ENCODE measurements around the gene LUC7L3.

Gene LUC7L3

DNA sequence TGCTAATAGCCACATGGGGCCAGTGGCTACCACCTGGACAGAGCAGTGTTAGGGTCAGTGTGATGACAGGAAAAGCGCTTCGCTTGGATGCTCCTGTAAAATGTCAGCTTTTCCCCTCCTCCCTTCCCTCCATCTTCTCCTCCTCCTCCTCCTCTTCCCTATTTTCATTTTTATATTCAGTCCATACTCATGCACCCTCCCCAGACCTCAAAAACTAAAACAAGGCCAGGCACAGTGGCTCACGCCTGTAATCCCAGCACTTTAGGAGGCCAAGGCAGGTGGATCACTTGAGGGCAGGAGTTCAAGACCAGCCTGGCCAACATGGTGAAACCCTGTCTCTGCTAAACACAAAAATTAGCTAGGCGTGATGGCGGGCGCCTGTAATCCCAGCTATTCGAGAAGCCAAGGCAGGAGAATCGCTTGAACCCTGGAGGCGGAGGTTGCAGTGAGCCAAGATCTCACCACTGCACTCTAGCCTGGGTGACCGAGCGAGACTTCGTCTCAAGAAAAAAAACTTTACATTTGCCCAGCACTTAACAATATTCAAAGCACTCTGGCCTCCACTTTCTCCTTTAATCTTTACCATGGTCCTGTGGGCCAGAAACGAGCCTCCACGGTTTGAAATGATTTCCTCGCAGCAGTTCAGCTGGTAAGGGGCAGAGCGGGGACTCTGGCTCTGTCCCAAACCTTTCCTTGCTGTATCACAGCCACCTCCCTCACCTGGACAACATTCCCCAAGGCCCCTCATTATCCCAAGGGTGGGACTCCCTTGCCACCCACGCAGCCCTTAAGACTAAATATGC lies 33.5 kb upstream of the LUC7L3 start:
- no peak overlapping the region for H3K4me3 ChIP-seq (ENCODE audit: low read depth, low read length)
- no peak for DNase-seq (ENCODE audit: low read depth)

DNA sequence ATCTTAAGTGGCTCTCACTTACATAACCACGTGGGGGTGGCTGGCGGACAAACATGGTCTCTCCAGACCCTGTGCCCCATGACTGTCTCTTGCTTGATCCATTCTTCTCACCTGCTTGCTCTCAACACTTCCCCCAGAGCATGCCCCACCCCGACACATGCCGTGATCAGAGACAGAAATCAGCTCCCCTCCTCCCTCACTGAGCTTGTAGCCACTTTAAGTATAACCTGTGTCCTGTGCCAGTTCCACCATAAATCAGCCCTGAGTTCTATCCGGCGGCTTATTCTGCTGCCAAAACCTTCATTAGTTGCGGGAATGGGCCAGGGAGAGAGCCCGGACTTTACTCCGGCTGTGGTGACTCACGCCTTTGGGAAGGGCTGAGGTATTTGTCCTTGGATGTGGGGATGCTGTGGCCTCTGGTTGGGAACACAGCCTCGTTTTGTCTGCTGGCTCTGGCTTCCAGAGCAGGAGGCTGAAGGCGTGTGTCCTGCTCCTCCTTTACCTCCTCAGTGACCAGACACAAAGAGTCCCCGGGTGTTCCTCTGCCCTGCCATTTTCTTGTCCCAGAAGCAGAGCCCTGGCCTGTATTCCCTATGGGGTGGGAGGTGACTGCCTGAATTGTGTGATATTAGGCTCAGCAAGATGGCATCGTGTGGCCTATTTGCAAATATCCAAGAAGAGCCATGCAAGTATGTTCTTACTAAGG lies 32.8 kb upstream of the LUC7L3 start:
- H3K4me3 ChIP-seq (ENCODE audit: low read depth, low read length): no peak overlapping the region
- DNase-seq (ENCODE audit: low read depth): no peak

DNA sequence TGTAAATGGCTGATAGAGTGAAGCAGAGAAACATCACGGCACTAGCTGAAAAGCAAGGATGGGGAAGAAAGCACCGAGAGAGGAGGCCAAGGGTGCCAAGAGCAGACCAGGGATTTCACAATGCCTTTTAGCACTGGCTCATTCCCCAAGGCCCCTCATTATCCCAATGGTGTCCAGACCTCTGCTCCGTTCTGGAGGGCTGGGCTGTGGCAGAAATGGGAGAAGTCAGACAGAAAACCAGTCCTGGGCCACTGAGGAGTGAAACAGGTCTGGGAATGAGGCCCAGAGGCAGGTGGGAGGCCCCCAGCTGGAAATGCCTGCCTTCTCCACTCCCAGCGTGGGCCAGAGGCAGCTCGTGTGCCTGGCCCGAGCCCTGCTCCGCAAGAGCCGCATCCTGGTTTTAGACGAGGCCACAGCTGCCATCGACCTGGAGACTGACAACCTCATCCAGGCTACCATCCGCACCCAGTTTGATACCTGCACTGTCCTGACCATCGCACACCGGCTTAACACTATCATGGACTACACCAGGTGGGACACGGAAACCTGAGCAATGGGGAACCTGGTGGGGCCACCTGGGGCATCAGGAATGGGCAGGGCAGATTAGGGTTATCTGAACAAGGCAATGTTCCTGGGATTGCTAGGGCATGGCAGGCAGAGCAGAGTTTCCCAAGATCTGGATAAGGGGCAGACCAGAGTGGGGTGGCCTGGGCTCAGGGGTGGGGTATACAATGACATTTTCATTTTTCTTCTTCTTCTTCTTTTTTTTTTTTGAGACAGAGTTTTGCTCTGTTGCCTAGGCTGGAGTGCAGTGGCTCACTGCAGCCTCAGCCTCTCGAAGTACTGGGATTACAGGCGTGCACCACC lies 32.0 kb upstream of the LUC7L3 start:
- no peak for DNase-seq (ENCODE audit: low read depth)
- H3K4me3 ChIP-seq (ENCODE audit: low read depth, low read length): no peak overlapping the region

DNA sequence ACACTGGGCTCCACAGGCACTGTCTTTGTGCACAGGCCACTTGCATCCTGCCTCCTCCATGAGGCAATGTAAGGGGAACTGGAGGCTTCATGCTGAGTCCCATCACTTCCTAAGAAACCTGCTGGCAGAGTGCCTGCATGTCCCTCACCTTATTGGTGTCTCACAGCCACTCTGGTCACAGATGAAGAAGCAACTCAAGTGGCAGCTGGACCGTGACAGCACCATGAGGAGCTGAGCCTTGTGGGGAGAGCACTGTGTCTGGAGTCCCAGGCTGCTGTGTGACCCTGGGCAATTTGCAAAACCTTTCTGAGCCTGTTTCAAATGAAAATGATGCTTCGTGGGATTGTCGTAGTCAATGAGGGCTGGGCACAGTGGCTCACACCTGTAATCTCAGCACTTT lies 31.2 kb upstream of the LUC7L3 start:
- H3K4me3 ChIP-seq (ENCODE audit: low read depth, low read length): no peak overlapping the region
- no peak for DNase-seq (ENCODE audit: low read depth)

DNA sequence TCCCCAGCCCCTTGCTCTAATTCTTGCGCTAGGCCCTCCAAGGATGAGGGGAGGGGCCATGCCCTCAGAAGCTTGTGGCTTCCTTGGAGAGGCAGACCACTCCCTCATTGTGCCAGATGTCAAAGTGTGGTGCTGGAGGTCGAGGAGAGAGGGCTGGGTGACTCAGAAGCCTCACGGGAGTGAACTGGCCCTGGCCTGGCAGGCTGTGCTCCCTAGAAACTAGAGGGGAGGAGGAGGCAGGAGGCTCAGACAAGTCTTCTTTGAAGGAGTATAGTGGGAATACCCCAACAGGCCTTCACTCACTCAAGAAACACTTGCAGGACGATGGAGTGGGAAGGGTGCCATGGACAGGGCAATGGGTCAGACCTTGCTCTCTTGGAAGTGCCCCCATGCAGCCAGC lies 30.2 kb upstream of the LUC7L3 start:
- no peak for DNase-seq (ENCODE audit: low read depth)
- H3K4me3 ChIP-seq (ENCODE audit: low read depth, low read length): no peak overlapping the region

DNA sequence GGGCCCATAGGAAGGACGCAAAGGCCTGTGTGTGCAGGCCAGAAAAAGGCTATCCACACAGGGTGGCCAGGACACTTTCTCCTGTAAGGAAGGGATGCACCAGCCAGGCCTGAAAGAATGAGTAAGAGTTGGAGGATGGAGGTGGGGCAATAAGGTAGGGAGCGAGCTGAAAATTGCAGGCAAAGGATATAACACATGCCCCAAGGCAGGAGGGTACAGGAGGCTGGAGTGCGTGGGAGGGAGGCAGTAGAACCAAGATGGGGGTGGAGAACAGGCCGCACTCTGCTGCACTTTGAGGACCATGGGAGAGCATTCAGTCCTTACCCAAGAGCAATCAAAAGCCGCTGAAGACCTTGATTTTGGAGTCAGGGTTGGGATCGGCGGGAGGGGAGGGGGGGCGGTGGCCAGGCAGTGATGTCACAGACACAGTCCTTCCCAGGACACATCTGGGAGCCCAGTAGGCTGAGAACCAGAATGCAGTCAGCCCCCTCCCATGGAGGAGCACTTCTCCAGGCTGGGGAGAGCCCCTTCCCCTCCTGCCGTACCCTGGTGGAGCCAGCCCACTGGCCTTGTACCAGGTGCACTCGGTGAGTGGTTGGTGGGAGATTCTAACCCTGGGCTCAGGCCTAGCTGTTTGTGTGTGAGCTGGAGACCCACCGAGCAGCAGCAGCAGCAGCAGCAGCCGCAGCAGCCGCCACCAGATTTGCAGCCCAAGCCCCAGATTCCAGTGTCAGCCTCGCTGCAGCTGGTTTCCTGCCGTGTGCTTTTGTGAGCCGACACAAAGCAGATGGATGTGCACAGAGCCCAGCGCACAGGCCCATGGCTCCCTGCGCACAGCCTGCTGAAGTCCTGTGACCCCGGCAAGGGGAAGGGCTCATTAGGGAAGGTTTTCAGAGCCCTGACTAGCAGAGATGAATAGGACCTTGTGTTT lies 29.2 kb upstream of the LUC7L3 start:
- no peak overlapping the region for H3K4me3 ChIP-seq (ENCODE audit: low read depth, low read length)
- no peak for DNase-seq (ENCODE audit: low read depth)

DNA sequence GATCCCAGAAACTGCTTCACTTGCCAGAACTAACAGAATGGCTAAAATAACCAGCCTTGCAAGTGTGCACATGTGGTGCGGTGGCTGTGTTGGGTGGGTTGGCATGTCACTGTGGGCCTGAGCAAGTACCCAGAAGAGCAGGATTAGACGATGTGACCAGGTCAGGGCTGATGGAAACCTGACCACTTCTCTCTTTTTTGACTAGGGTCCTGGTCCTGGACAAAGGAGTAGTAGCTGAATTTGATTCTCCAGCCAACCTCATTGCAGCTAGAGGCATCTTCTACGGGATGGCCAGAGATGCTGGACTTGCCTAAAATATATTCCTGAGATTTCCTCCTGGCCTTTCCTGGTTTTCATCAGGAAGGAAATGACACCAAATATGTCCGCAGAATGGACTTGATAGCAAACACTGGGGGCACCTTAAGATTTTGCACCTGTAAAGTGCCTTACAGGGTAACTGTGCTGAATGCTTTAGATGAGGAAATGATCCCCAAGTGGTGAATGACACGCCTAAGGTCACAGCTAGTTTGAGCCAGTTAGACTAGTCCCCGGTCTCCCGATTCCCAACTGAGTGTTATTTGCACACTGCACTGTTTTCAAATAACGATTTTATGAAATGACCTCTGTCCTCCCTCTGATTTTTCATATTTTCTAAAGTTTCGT lies 28.4 kb upstream of the LUC7L3 start:
- H3K4me3 ChIP-seq (ENCODE audit: low read depth, low read length): no peak overlapping the region
- no peak for DNase-seq (ENCODE audit: low read depth)

DNA sequence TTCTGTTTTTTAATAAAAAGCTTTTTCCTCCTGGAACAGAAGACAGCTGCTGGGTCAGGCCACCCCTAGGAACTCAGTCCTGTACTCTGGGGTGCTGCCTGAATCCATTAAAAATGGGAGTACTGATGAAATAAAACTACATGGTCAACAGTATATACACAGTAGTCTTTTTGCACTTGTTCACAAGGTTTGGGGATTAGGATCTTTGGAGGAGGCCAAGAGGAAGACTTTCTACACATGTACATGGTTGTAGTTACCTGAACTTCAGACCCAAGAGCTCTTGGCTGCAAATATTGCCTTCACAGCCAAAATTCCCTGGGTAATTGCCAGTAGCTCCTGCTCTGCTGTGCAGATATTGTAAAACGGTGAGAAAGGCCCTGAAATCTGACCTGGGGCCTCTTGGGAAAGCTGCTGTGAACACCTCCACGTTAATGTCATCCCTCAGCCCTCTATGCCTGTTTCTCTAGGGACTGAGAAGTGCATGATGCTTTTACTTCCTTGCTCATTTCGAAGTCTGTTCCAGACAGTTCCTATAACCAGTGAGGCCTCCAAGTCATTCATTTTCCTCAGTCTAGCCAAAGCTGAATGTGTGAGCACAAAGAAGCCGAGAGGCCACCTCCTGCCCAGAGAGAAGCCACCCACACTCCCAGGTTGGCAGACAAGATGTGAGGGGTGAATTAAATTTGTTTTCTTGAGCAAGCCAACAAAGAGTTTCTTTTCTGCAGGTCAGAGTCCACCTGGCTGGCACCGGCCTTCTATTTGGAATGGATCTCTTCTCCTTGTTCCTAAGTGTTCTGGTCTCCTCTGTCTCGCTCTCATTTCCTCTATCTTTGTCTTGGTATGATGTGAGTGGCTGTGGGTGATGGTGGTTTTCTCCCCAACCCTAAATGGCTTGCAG lies 27.6 kb upstream of the LUC7L3 start:
- no peak overlapping the region for H3K4me3 ChIP-seq (ENCODE audit: low read depth, low read length)

DNA sequence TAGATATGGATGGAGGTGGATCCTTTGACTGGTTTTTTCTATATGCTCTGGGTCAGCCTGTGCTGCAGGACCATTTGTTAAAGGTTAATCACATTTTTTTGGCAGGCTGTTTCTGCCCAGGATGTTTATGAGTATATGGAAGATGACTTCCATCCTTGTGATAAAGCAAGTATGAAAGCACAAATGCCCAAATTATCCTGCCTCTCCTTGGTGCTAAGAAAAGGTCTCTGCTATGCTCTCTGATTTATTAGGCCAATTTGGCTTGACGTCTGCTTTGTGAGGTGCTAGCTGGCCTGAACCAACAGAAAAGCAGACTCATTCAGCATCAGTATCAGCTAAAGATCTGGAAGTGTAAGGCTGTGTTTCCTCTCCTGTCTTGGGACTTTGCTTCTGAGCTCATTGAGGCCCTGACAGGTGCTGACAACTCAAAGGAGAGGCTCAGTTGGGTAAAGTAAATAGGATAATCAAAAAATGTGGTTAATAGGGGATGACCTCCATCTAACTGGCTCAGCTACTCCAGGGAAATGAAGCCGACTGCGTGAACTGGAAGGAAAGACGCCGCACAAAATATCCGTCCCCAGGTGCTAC lies 26.9 kb upstream of the LUC7L3 start:
- H3K4me3 ChIP-seq (ENCODE audit: low read depth, low read length): no peak overlapping the region
- DNase-seq (ENCODE audit: low read depth): no peak

More for the DNA sequence above, 27.6 kb upstream of the LUC7L3 start:
- DNase-seq (ENCODE audit: low read depth): no peak

DNA sequence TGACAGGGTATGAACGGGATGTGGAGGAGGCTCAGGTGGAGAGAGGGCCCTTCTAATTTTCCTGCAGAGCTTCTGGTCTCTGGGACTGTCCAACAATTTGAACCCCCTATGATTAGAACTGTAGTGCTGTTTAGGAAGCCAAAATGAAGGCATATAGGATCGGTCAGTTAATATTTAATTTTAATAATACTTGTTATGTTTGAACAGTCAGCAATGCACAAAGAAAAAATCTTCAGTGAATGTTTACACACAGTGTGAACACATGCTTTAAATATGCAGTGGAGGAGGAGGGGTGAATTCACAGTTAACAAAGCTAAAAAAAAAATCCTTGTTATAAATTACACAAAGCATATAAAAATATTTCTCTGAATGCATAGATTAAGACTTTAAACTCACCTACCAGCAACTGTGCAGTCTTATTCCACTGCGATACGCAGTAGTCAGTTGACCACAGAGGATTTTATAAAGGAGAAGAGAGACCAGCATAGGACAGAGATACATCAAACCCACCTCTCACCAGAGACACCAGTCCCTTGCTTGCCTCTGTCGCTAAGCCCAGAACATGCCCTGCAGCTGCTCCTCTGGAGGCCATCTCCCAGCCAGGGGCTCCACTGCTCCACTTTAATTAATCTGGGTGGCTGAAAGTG lies 26.2 kb upstream of the LUC7L3 start:
- H3K4me3 ChIP-seq (ENCODE audit: low read depth, low read length): no peak overlapping the region
- DNase-seq (ENCODE audit: low read depth): no peak

DNA sequence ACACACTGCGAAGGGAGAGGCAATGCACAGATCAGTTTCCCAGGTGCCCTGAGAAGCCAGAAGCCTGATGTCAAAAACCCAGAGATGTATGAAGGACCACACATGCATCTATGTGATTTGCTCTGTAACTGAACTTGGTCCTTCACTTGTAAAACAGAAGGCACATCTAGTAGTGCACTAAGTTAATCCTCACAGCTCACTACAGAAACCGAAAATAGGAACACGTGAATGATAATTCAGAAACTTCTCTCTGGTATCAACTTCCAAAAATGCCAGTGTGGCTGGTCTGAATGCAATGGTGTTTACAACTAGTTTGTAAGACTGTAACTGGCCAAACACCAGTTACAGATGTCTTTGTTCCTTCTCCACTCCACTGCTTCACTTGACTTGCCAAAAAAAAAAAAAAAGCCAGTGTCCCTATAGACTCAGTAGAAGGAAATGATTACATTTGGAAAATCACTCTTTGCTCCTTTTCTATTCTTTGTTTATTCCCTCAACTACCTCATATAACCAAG lies 23.0 kb upstream of the LUC7L3 start:
- DNase-seq (ENCODE audit: low read depth): no peak
- H3K4me3 ChIP-seq (ENCODE audit: low read depth, low read length): no peak overlapping the region

DNA sequence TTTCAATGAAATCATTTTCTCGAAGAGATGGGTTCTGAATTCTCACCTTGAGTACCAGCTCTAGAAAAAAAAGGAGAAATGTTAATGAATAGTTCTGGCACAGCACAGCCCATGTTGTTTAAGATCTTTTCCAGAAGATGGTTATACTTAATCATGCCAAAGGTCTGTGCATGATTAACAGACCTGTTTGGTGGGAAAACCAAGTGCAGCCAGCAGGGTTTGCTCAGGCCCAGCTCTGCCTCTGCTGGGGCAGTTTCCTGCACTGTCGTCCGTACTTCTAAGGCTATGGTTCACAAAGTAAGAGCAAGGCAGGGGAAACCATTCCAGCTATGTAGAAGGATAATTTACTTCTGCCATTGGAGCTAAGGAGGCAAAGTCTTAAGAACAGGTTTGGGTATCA lies 22.3 kb upstream of the LUC7L3 start:
- no peak overlapping the region for H3K4me3 ChIP-seq (ENCODE audit: low read depth, low read length)
- no peak for DNase-seq (ENCODE audit: low read depth)

DNA sequence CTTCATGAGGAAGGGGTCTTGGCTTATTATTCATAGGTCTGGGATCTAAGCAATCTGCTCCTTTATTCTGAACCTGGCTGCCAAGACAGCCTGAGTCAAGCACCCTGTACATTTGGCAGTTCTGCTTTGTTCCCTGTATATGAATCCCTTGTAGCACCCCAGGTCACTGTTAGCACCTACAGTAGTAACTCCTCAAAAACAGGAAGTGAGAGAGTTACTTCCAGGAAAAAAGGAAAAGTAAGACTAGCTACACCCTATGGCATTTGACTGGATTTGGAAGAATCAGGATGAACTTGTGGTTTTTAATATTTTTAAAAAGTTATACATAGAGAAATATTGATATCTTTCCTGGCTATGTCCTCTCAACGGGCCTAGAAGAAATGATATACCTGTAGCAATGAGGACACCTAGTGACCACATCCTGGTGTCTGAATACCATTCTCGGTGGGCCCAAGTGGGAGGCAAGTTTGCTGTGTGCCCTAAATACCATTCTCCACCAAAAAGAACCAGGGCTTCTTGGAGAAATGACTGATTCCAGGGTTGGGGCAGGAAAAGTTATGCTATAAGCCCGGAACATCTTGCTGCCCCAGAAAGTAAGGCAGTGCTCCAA lies 21.6 kb upstream of the LUC7L3 start:
- no peak overlapping the region for H3K4me3 ChIP-seq (ENCODE audit: low read depth, low read length)
- no peak for DNase-seq (ENCODE audit: low read depth)

DNA sequence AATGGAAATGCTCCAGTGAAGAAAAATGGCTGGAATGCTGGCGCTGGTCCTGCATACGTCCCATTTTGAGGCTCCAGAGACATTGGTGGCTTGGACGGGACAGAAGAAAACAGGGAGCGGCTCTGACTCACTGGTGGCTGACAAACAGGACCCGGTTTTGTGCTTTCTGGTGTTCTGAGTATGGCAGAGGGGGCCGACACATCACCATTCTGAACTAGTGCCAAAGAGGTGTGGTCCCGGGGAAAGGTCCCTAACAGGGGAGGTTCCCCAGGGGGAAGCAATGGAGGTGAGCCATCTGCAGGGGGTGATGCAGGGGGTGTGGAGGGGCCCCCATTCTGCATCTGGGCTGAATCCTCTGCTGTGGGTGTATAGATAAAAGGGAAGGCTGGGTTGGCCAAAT lies 20.0 kb upstream of the LUC7L3 start:
- no peak for DNase-seq (ENCODE audit: low read depth)
- no peak overlapping the region for H3K4me3 ChIP-seq (ENCODE audit: low read depth, low read length)

DNA sequence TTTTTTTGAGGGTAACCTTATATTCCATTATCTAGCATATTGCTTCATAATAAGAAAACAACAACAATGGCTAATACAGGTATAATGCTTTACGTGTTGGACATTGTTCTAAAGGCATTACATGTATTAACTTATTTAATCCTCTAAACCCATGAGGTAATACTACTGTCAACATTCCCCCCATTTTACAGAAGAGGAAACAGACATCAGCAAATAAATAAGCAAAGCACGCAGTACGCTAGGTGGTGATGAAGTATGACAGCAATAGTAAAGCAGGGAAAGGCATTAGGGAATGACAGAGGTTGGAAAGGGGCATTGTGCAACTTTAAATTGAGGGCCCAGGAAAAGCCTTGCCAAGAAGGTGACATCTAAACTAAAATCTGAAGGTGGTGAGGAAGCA lies 16.2 kb upstream of the LUC7L3 start:
- no peak overlapping the region for H3K4me3 ChIP-seq (ENCODE audit: low read depth, low read length)
- DNase-seq (ENCODE audit: low read depth): no peak

DNA sequence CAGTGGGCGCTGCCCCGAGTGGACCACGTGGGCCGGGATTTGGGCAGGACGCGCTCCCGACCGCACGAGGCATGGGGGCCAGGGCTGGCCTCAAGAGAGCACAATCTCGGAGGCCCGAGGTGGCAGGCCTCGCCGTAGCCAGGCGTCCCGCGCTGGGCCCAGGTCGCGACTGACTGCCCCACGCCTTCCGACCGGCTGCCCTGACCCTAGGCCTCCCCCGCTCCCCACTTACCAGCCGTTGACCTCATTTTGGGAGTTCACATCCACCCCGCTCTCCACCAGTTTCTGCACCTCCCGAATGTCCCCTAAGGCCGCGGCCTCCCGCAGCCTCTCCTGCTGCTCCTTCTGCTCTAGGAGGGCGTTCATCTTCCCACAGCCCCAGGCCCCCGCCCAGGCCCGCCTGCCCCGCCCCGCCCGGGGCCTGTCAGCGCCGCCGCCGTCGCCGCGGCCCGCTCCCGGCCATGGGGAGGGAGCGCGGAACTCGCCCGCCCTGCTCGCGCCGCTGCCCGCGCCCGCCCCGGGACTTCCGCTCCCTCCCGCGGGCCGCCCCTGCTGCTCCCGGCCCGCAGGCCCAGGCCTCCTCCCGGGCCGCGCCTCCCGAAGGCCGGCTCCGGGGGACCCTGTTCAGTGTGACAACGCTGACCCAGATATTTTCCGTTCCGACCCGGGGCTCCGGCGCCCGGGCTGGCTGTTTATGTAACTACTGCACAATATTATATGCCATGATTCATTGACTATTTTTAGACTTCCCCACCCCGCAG lies 11.9 kb upstream of the LUC7L3 start, which contains the start of gene ANKRD40:
ANKRD40 (minus strand) TSS at position 626 of the 761 bp plus-strand sequence; CDS start at position 366, 260 bp downstream.
- peak within 1 kb of the TSS; percentile 74 for H3K4me3 ChIP-seq (ENCODE audit: low read depth, low read length)
- peak; percentile 71 for DNase-seq (ENCODE audit: low read depth)

Measured in skeletal muscle cell (primary cell).